Stimulated activated CD8-positive, alpha-beta memory T cell treated with anti-CD3 and anti-CD28 coated beads, Interleukin-12 subunit alpha, Interleukin-12 subunit beta, amount 100 ng/mL, for 24 hours (primary cell): Measurements from ENCODE around the gene NCAM1.

ENCODE experiments used
- DNase-seq: peaks from one replicate; pipeline ENCODE4 v3.0.0-alpha.2; 2020; ENCODE audit errors: extremely low read depth

Gene NCAM1

GRCh38 chr11:113251281-113251680 is 290.1 kb downstream of the NCAM1 start:
- no peak for DNase-seq

- DNase-seq, result no peak
Observed at GRCh38 chr11:113253406-113253805, 292.2 kb downstream of the NCAM1 start.

GRCh38 chr11:113255096-113255495 is 293.9 kb downstream of the NCAM1 start:
- DNase-seq, result no peak

- no peak for DNase-seq
Observed at GRCh38 chr11:113255741-113256140, 294.5 kb downstream of the NCAM1 start.

- no peak for DNase-seq
Observed at GRCh38 chr11:113256431-113257202, 295.4 kb downstream of the NCAM1 start.

- no peak for DNase-seq
Observed at GRCh38 chr11:113260096-113260425, 298.8 kb downstream of the NCAM1 start.

GRCh38 chr11:113260541-113260940 is 299.3 kb downstream of the NCAM1 start:
- no peak for DNase-seq

GRCh38 chr11:113261709-113262475 is 300.7 kb downstream of the NCAM1 start:
- DNase-seq, result no peak

- no peak for DNase-seq
Observed at GRCh38 chr11:113262594-113262993, 301.4 kb downstream of the NCAM1 start.

- no peak for DNase-seq
Observed at GRCh38 chr11:113263458-113264259, 302.4 kb downstream of the NCAM1 start.

- no peak for DNase-seq
Observed at GRCh38 chr11:113265362-113265761, 304.1 kb downstream of the NCAM1 start.

GRCh38 chr11:113267493-113267892 is 306.3 kb downstream of the NCAM1 start:
- DNase-seq, result no peak

- DNase-seq, result no peak
Observed at GRCh38 chr11:113269096-113269495, 307.9 kb downstream of the NCAM1 start.

- DNase-seq, result no peak
Observed at GRCh38 chr11:113269636-113270035, 308.4 kb downstream of the NCAM1 start.

- no peak for DNase-seq
Observed at GRCh38 chr11:113270080-113270479, 308.9 kb downstream of the NCAM1 start.

- no peak for DNase-seq
Observed at GRCh38 chr11:113271551-113272245, 310.5 kb downstream of the NCAM1 start.

GRCh38 chr11:113272281-113272680 is 311.1 kb downstream of the NCAM1 start:
- DNase-seq, result no peak

- DNase-seq, result no peak
Observed at GRCh38 chr11:113272927-113273615, 311.9 kb downstream of the NCAM1 start.

- no peak for DNase-seq
Observed at GRCh38 chr11:113273720-113274119, 312.5 kb downstream of the NCAM1 start.

GRCh38 chr11:113274713-113275582 is 313.7 kb downstream of the NCAM1 start:
- no peak for DNase-seq
